Mesendoderm (in vitro differentiated cells): ENCODE measurements around the gene ZSWIM3.

Experiments used
- DNase-seq: peaks from one replicate; pipeline ENCODE4 v3.0.0; 2013
- H2AK5ac ChIP-seq: 2 replicates; pipeline ENCODE4 v1.6.1; 2013; ENCODE audit warnings: low read length, inconsistent platforms
- H2BK120ac ChIP-seq: 2 replicates; pipeline ENCODE4 v1.6.1; 2013; ENCODE audit warnings: low read depth, mild to moderate bottlenecking, low read length, moderate library complexity, mixed read lengths
- H2BK15ac ChIP-seq: replicated peaks from 2 replicates; pipeline ENCODE4 v1.6.1; 2013; ENCODE audit warnings: low read depth, mild to moderate bottlenecking, moderate library complexity
- H2BK5ac ChIP-seq: 2 replicates; pipeline ENCODE4 v1.6.1; 2013; ENCODE audit warnings: low read length, inconsistent platforms
- H3K18ac ChIP-seq: 2 replicates; pipeline ENCODE4 v1.6.1; 2013; ENCODE audit warnings: mild to moderate bottlenecking, low read length, mixed read lengths
- H3K23ac ChIP-seq: one replicate; pipeline ENCODE4 v1.6.1; 2013; ENCODE audit warnings: low read length
- H3K27ac ChIP-seq: 2 replicates; pipeline ENCODE4 v1.5.1; 2013; ENCODE audit warnings: low read depth, mild to moderate bottlenecking, inconsistent platforms, low read length, moderate library complexity
- H3K27me3 ChIP-seq: 2 replicates; pipeline ENCODE4 v1.6.1; 2013; ENCODE audit warnings: low read length, control low read depth, mild to moderate bottlenecking, inconsistent platforms; ENCODE audit not compliant: insufficient read depth, poor library complexity
- H3K36me3 ChIP-seq: 2 replicates; pipeline ENCODE4 v1.6.1; 2013; ENCODE audit warnings: low read length, inconsistent platforms; ENCODE audit not compliant: control insufficient read depth, insufficient read depth
- H3K4ac ChIP-seq: one replicate; pipeline ENCODE4 v1.6.1; 2013; ENCODE audit warnings: low read depth, mild to moderate bottlenecking, low read length, moderate library complexity
- H3K4me1 ChIP-seq: 2 replicates; pipeline ENCODE4 v1.6.1; 2013; ENCODE audit warnings: low read depth, low read length, inconsistent platforms; ENCODE audit not compliant: control insufficient read depth
- H3K4me2 ChIP-seq: 2 replicates; pipeline ENCODE4 v1.6.1; 2013; ENCODE audit warnings: low read length
- H3K4me3 ChIP-seq: 2 replicates; pipeline ENCODE4 v1.5.1; 2013; ENCODE audit warnings: mild to moderate bottlenecking, low read length
- H3K56ac ChIP-seq: one replicate; pipeline ENCODE4 v1.6.1; 2013; ENCODE audit warnings: low read length
- H3K79me1 ChIP-seq: 2 replicates; pipeline ENCODE4 v1.6.1; 2013; ENCODE audit warnings: low read length, inconsistent platforms
- H3K79me2 ChIP-seq: 2 replicates; pipeline ENCODE4 v1.6.1; 2013; ENCODE audit warnings: mild to moderate bottlenecking, low read length; ENCODE audit not compliant: control insufficient read depth, insufficient read depth
- H3K9ac ChIP-seq: 2 replicates; pipeline ENCODE4 v1.6.1; 2013; ENCODE audit warnings: low read length, inconsistent platforms
- H4K5ac ChIP-seq: one replicate; pipeline ENCODE4 v1.6.1; 2013; ENCODE audit warnings: low read length
- H4K8ac ChIP-seq: one replicate; pipeline ENCODE4 v1.6.1; 2013; ENCODE audit warnings: low read depth, mild to moderate bottlenecking, control low read depth, low read length, moderate library complexity
- WGBS: extraction: QIAGEN DNeasy Blood & Tissue Kit; methylation state at CpG from one replicate; pipeline ENCODE4 v1.1.7; 2013; ENCODE audit warnings: low lambda C conversion rate, missing lambda C conversion rate; ENCODE audit not compliant: insufficient coverage; ENCODE audit errors: extremely low coverage; 5-methylcytosine and 5-hydroxymethylcytosine counted together

ZSWIM3 gene

GRCh38 chr20:45890077-45890984, 32.9 kb downstream of the ZSWIM3 start:
- Histone ChIP-seq H4K5ac (no peak overlapping the region), H3K27ac (no peak overlapping the region), H3K27me3 (no peaks in the 10 kb centered on the region), H2AK5ac (no peak overlapping the region), H3K18ac (peak overlapping the region; percentile 5), H3K56ac (peak overlapping the region; percentile 96), H2BK5ac (no peak overlapping the region), H3K23ac (peak overlapping the region; percentile 89), H3K9ac (peak overlapping the region; percentile 88), H3K4ac (peak overlapping the region; percentile 43), H3K79me2 (no peaks in the 10 kb centered on the region), H2BK120ac (no peak overlapping the region), H3K4me1 (no peaks in the 10 kb centered on the region), H3K4me3 (peak overlapping the region; percentile 78), H3K4me2 (peak overlapping the region; percentile 90), H4K8ac (no peak overlapping the region), H3K79me1 (no peaks in the 10 kb centered on the region), H3K36me3 (no peaks in the 10 kb centered on the region), H2BK15ac (no peak overlapping the region)
- peak; percentile 90 for DNase-seq
- no CpG with 5 or more reads among the region's 79 CpGs for WGBS

- Histone ChIP-seq H4K8ac (no peak within 1 kb of the TSS), H2BK120ac (no peak within 1 kb of the TSS), H3K79me2 (no peaks in the 10 kb centered on the region), H2BK15ac (no peak within 1 kb of the TSS), H4K5ac (no peak within 1 kb of the TSS), H3K4me2 (peak within 1 kb of the TSS; percentile 90), H2BK5ac (no peak within 1 kb of the TSS), H2AK5ac (no peak within 1 kb of the TSS), H3K36me3 (no peaks in the 10 kb centered on the region), H3K27ac (no peak within 1 kb of the TSS), H3K23ac (peak within 1 kb of the TSS; percentile 89), H3K18ac (peak within 1 kb of the TSS; percentile 5), H3K4me3 (peak within 1 kb of the TSS; percentile 78), H3K56ac (peak within 1 kb of the TSS; percentile 96), H3K9ac (peak within 1 kb of the TSS; percentile 88), H3K27me3 (no peaks in the 10 kb centered on the region), H3K4ac (peak within 1 kb of the TSS; percentile 43), H3K4me1 (no peaks in the 10 kb centered on the region), H3K79me1 (no peaks in the 10 kb centered on the region)
- no CpG with 5 or more reads among the region's 78 CpGs for WGBS
- DNase-seq, result peak; percentile 95
Observed at GRCh38 chr20:45890985-45891983, 33.9 kb downstream of the ZSWIM3 start, which contains the start of the genes CTSA and NEURL2. Gene CTSA, plus strand, starts transcription at chr20:45891335. Its CDS starts 234 bp downstream, at chr20:45891569. Gene NEURL2, minus strand, starts transcription at chr20:45891208. Its CDS starts 217 bp downstream, at chr20:45890991.

GRCh38 chr20:45892049-45892825, 34.8 kb downstream of the ZSWIM3 start:
- H3K56ac ChIP-seq, result no peak overlapping the region
- peak; percentile 55 for DNase-seq
- H3K4me1 ChIP-seq, result no peaks in the 10 kb centered on the region
- H3K4me2 ChIP-seq, result no peak overlapping the region
- no peak overlapping the region for H4K5ac ChIP-seq
- no peak overlapping the region for H3K23ac ChIP-seq
- no peak overlapping the region for H3K4ac ChIP-seq
- no peak overlapping the region for H2BK120ac ChIP-seq
- no peak overlapping the region for H2BK15ac ChIP-seq
- no peak overlapping the region for H4K8ac ChIP-seq
- H3K18ac ChIP-seq, result no peak overlapping the region
- H2BK5ac ChIP-seq, result no peak overlapping the region
- H3K36me3 ChIP-seq, result no peaks in the 10 kb centered on the region
- no peaks in the 10 kb centered on the region for H3K27me3 ChIP-seq
- no peak overlapping the region for H3K27ac ChIP-seq
- no peak overlapping the region for H2AK5ac ChIP-seq
- H3K9ac ChIP-seq, result no peak overlapping the region
- WGBS, result no CpG with 5 or more reads among the region's 9 CpGs
- H3K4me3 ChIP-seq, result no peak overlapping the region
- no peaks in the 10 kb centered on the region for H3K79me1 ChIP-seq
- no peaks in the 10 kb centered on the region for H3K79me2 ChIP-seq

GRCh38 chr20:45892828-45893500, 35.5 kb downstream of the ZSWIM3 start:
- H2AK5ac ChIP-seq, result no peak overlapping the region
- H3K27ac ChIP-seq, result no peak overlapping the region
- peaks cover 2% of the 10 kb centered on the region for H3K36me3 ChIP-seq
- DNase-seq, result no peak
- H3K4me1 ChIP-seq, result no peaks in the 10 kb centered on the region
- no peaks in the 10 kb centered on the region for H3K27me3 ChIP-seq
- H2BK15ac ChIP-seq, result no peak overlapping the region
- H3K18ac ChIP-seq, result no peak overlapping the region
- no peak overlapping the region for H4K5ac ChIP-seq
- no peak overlapping the region for H3K56ac ChIP-seq
- H3K4me3 ChIP-seq, result no peak overlapping the region
- H2BK120ac ChIP-seq, result no peak overlapping the region
- H3K4ac ChIP-seq, result no peak overlapping the region
- no peak overlapping the region for H3K9ac ChIP-seq
- no peak overlapping the region for H4K8ac ChIP-seq
- WGBS, result no CpG with 5 or more reads among the region's 4 CpGs
- H2BK5ac ChIP-seq, result no peak overlapping the region
- no peaks in the 10 kb centered on the region for H3K79me1 ChIP-seq
- H3K23ac ChIP-seq, result no peak overlapping the region
- H3K79me2 ChIP-seq, result no peaks in the 10 kb centered on the region
- no peak overlapping the region for H3K4me2 ChIP-seq

GRCh38 chr20:45893831-45894230, 36.4 kb downstream of the ZSWIM3 start:
- peaks cover 2% of the 10 kb centered on the region for H3K36me3 ChIP-seq
- H3K27me3 ChIP-seq, result no peaks in the 10 kb centered on the region
- H3K79me2 ChIP-seq, result no peaks in the 10 kb centered on the region
- H3K56ac ChIP-seq, result no peak overlapping the region
- H3K4me2 ChIP-seq, result no peak overlapping the region
- no peak overlapping the region for H3K23ac ChIP-seq
- H2AK5ac ChIP-seq, result no peak overlapping the region
- no peak overlapping the region for H3K27ac ChIP-seq
- no peak overlapping the region for H4K5ac ChIP-seq
- H3K4me1 ChIP-seq, result no peaks in the 10 kb centered on the region
- DNase-seq, result peak; percentile 14
- no peaks in the 10 kb centered on the region for H3K79me1 ChIP-seq
- no peak overlapping the region for H3K18ac ChIP-seq
- H3K9ac ChIP-seq, result no peak overlapping the region
- no peak overlapping the region for H4K8ac ChIP-seq
- H2BK120ac ChIP-seq, result no peak overlapping the region
- no peak overlapping the region for H2BK5ac ChIP-seq
- WGBS, result no CpG with 5 or more reads among the region's 4 CpGs
- no peak overlapping the region for H3K4ac ChIP-seq
- H3K4me3 ChIP-seq, result no peak overlapping the region
- no peak overlapping the region for H2BK15ac ChIP-seq
